ENCODE results near the gene MAGEC3.

DNA sequence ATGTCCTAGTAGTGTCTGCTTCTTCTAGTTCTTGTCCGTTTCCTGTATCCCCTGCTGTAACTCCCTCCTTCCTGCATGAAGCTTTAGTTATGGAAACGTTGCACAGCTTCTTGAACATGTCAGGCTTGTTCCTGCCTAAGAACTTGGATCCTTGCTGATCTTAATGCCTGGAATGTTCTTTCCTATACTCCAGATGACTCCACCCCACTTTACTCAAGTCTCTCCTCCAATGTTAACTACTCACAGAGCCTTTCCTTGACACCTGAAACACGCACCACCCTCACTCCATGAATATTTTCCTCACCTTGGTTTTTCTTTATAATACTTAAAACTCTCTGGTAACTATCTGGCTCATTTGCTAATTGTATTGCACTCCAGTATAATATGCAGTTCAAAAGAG is 19.4 kb downstream of the MAGEC3 start:
- no peak for TF ChIP-seq POLR2A (IDR thresholded peaks at IDR 0.05)
- TF ChIP-seq, protein P1, sequence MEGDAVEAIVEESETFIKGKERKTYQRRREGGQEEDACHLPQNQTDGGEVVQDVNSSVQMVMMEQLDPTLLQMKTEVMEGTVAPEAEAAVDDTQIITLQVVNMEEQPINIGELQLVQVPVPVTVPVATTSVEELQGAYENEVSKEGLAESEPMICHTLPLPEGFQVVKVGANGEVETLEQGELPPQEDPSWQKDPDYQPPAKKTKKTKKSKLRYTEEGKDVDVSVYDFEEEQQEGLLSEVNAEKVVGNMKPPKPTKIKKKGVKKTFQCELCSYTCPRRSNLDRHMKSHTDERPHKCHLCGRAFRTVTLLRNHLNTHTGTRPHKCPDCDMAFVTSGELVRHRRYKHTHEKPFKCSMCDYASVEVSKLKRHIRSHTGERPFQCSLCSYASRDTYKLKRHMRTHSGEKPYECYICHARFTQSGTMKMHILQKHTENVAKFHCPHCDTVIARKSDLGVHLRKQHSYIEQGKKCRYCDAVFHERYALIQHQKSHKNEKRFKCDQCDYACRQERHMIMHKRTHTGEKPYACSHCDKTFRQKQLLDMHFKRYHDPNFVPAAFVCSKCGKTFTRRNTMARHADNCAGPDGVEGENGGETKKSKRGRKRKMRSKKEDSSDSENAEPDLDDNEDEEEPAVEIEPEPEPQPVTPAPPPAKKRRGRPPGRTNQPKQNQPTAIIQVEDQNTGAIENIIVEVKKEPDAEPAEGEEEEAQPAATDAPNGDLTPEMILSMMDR (IDR thresholded peaks at IDR 0.05) = no peak

All from breast epithelium (tissue), 3 donors.